T-helper 2 cell treated with Interferon-gamma antibody and Interleukin-4, amounts not matched to agents 100 ng/mL and 5 ng/mL, for 36 hours (primary cell): ENCODE results near the gene NR1H4. TPM values are rescaled to one million over a fixed set of nuclear protein-coding genes. Genes with fewer than 3 reads are reported as not detected.

Source experiments
- total RNA-seq: library from RNA; stranded (reverse); gene quantifications from 2 replicates; pipeline ENCODE4 v1.2.3, GENCODE V29; 2022

The NR1H4 gene
- total RNA-seq, 1 donor from 2014 or later = not detected

Other genes starting within 250 kb of the NR1H4 start
- gene DEPDC4, start 206.8 kb upstream of the NR1H4 start, total RNA-seq = 2.0 and 2.1 TPM in 2 replicates
- gene SCYL2, start 206.7 kb upstream of the NR1H4 start, total RNA-seq = 32.0 and 37.7 TPM in 2 replicates
- gene SLC17A8, start 116.8 kb upstream of the NR1H4 start, total RNA-seq = not detected in 2 replicates
- gene GAS2L3, start 99.8 kb downstream of the NR1H4 start, total RNA-seq = 3.9 and 5.0 TPM in 2 replicates